ENCODE results near the gene FAM110D.

GRCh38 chr1:26189331-26189730, 30.5 kb downstream of the FAM110D start:
- no peak for TF ChIP-seq CTCF (conservative IDR thresholded peaks at IDR 0.05; ENCODE audit: low read depth, low read length)
- no peak for TF ChIP-seq EZH2 (IDR thresholded peaks at IDR 0.05; ENCODE audit: low read length, unreplicated experiment)
- TF ChIP-seq EZH2phosphoT487 (IDR thresholded peaks at IDR 0.05; ENCODE audit: borderline replicate concordance, low read length): no peak

Measured in PC-3 (cell line).